ENCODE measurements around the gene CPT2. TPM values are rescaled to one million over a fixed set of nuclear protein-coding genes. Genes with fewer than 3 reads are reported as not detected.
A peak's percentile ranks its signal among the peaks of the same experiment; 100 is the strongest.

The CPT2 gene
- 12.1 and 23.5 TPM in 2 replicates for total RNA-seq (2014; rRNA removed; shearing (Covaris generic))

DNA sequence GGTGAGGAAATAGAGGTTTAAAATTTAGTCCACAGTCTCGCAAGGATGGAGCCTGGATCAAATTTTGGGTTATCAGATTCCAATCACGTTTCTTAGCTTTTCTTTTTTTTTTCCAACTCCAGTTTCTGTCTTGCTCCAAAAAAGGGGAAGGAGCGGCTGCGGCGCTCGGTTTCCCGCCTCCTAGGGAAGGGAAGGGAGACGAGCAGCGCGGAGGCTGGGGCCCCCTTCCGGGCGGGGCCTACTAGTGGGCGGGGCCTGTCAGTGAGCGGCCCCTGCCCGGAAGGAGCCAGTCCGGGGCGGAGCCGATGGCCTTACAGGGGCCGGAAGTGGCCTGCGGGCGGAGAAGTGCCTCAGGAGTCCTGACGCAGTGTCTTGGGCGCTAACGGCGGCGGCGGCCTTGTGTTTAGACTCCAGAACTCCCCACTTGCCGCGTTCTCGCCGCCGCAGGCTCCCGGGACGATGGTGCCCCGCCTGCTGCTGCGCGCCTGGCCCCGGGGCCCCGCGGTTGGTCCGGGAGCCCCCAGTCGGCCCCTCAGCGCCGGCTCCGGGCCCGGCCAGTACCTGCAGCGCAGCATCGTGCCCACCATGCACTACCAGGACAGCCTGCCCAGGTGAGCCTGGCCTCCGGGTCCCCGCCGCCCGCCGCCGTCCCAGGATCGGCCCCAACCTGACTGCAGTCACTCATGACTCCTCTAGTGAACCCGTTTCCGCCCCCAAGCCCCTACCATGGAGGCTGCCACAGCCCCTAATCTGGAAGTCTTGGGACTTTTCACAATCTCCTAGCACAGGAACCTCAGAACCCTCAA lies at the start of gene CPT2:
TSS of gene CPT2 (plus strand) at position 340 of the 806 bp plus-strand sequence. CDS start at position 460, 120 bp downstream.
- peaks cover 10% of the 10 kb centered on the region for H3K4me1 ChIP-seq (replicated peaks)
- H3K9me3 ChIP-seq (replicated peaks), result no peaks in the 10 kb centered on the region; the same call in 1 of the 2 replicates
- H3K27me3 ChIP-seq (replicated peaks), result no peaks in the 10 kb centered on the region
- H3K27ac ChIP-seq, result peak within 1 kb of the TSS; percentile 96
- peaks cover 17% of the 10 kb centered on the region for H3K36me3 ChIP-seq
- H3K4me3 ChIP-seq, result peak within 1 kb of the TSS; percentile 94
- peak; percentile 93 to 95 for DNase-seq (ENCODE audit: low read depth in 1 of 2, low spot score in 2 of 2)

DNA sequence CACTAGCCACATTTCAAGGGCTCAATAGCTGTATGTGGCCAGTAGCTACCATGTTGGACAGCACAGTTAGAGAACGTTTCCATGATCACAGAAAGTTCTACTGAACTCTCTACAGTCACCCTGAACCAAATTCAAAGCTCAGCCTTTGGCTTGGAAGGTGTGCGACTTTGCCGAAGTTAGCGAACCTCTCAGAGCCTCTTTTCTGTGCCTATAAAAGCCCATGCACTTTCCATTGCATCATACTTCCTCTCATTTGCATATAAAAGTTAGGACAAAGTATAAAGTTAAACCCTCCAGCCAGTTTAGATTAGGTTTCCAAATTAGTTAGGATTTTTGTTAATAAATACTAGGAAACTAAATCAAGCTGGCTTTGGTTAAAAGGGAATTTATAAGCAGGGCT lies 49.5 kb upstream of the CPT2 start:
- H3K9me3 ChIP-seq (replicated peaks), result no peaks in the 10 kb centered on the region
- H3K27ac ChIP-seq, result peak overlapping the region; percentile 99
- no peak for DNase-seq (ENCODE audit: low read depth in 1 of 2, low spot score in 2 of 2)
- H3K36me3 ChIP-seq, result no peaks in the 10 kb centered on the region
- no peaks in the 10 kb centered on the region for H3K27me3 ChIP-seq (replicated peaks)
- peaks cover 47% of the 10 kb centered on the region for H3K4me1 ChIP-seq (replicated peaks)
- H3K4me3 ChIP-seq, result no peak overlapping the region

DNA sequence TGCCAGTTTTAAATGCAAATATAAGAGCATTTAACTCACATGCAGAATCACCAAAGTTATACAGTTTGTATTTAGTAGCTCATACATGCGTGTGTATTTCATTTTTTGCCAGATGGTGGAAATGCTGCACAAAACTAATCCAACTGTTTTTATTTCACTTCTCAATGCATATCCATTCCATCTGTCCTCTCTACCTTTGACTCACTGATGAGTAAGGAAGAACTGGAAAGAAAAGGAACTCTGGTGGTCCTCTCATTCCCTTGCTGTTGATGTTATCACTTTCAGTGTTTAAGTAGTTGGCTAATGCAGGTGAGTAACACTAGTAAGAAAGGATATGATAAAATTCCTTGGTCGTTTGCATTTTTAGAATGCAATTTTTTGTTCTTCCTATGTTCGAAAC lies 48.5 kb upstream of the CPT2 start:
- DNase-seq (ENCODE audit: low read depth in 1 of 2, low spot score in 2 of 2), result peak in 1 of 2 experiments; percentile 75
- Histone ChIP-seq H3K36me3 (no peaks in the 10 kb centered on the region), H3K9me3 (replicated peaks) (no peaks in the 10 kb centered on the region), H3K4me1 (replicated peaks) (peaks cover 47% of the 10 kb centered on the region), H3K27me3 (replicated peaks) (no peaks in the 10 kb centered on the region), H3K4me3 (no peak overlapping the region), H3K27ac (peak overlapping the region; percentile 99)

- Histone ChIP-seq H3K4me3 (no peak overlapping the region), H3K36me3 (no peaks in the 10 kb centered on the region), H3K9me3 (replicated peaks) (no peaks in the 10 kb centered on the region), H3K27ac (no peak overlapping the region), H3K4me1 (replicated peaks) (peaks cover 5% of the 10 kb centered on the region), H3K27me3 (replicated peaks) (no peaks in the 10 kb centered on the region)
- DNase-seq (ENCODE audit: low read depth in 1 of 2, low spot score in 2 of 2), result no peak
Observed at GRCh38 chr1:53153752-53154151, 42.9 kb upstream of the CPT2 start.

DNA sequence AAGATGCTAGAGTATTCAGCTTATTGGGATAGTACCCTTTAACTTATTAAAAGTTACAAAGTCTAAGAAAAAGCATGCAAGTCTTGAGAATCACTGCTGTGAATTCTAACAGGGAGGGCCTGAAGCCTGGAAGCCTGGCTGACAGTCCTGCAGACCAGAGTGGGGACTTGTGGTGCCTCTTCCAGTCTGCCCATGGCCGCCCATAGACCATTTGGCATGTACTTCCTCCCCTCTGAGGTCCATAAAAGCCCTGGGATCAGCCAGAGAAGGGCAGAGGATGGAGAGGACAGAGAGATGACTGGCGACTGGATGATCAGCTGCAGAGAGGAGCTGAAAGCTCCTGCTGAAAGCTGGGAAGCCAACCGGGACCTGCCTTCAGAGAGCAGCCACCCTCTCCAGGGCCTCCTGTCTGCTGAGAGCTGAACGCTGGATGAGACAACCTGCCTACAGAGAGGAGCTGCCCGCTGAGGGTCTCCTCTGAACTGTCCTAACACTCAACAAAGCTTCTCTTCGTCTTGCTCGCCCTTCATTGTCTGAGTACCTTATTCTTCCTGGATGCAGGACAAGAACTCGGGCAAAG lies 41.7 kb upstream of the CPT2 start:
- DNase-seq (ENCODE audit: low read depth in 1 of 2, low spot score in 2 of 2), result no peak
- Histone ChIP-seq H3K27ac (no peak overlapping the region), H3K4me3 (no peak overlapping the region), H3K36me3 (no peaks in the 10 kb centered on the region), H3K9me3 (replicated peaks) (no peaks in the 10 kb centered on the region), H3K4me1 (replicated peaks) (no peaks in the 10 kb centered on the region), H3K27me3 (replicated peaks) (no peaks in the 10 kb centered on the region)

GRCh38 chr1:53155534-53155933 lies 41.1 kb upstream of the CPT2 start:
- Histone ChIP-seq H3K27ac (no peak overlapping the region), H3K4me3 (no peak overlapping the region), H3K36me3 (no peaks in the 10 kb centered on the region), H3K4me1 (replicated peaks) (no peaks in the 10 kb centered on the region), H3K27me3 (replicated peaks) (no peaks in the 10 kb centered on the region), H3K9me3 (replicated peaks) (no peaks in the 10 kb centered on the region)
- DNase-seq (ENCODE audit: low read depth in 1 of 2, low spot score in 2 of 2), result no peak

DNA sequence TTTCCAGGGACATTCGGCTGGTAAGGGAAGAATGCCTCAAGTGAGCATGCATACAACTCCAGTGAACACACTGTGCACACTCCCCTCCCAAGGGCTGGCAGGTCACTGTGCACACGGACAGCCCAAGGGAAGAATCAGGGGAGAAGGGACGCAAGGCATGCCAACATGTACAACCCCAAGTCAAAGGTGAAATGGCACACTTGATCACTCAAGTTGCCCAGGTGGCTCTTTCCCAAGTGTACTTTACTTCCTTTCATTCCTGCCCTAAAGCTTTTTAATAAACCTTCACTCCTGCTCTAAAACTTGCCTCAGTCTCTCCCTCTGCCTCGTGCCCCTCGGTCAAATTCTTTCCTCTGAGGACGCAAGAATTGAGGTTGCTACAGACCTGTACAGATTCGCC lies 40.7 kb upstream of the CPT2 start:
- H3K9me3 ChIP-seq (replicated peaks), result no peaks in the 10 kb centered on the region

DNA sequence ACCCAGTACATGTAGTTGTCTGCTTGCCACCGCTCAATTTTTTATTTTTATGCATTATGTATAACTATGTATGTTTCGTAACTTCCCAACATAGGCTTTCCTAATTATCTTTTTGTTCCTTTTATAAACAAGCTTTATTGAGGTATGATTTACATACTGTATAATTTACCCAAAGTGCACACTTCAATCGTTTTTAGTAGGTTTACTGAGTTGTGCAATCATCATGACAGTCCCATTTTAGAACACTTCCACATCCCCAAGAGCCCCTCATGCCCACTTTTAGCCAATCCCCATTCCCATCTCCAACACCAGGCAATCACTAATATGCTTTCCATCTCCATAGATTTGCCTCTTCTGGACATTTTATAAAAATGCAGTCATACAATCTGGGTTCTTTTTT lies 39.8 kb upstream of the CPT2 start:
- Histone ChIP-seq H3K4me3 (no peak overlapping the region), H3K4me1 (replicated peaks) (no peaks in the 10 kb centered on the region), H3K27me3 (replicated peaks) (no peaks in the 10 kb centered on the region), H3K36me3 (no peaks in the 10 kb centered on the region), H3K27ac (no peak overlapping the region), H3K9me3 (replicated peaks) (no peaks in the 10 kb centered on the region)
- DNase-seq (ENCODE audit: low read depth in 1 of 2, low spot score in 2 of 2), result no peak

More for the DNA sequence above, 40.7 kb upstream of the CPT2 start:
- Histone ChIP-seq H3K36me3 (no peaks in the 10 kb centered on the region), H3K27me3 (replicated peaks) (no peaks in the 10 kb centered on the region), H3K27ac (no peak overlapping the region), H3K4me1 (replicated peaks) (no peaks in the 10 kb centered on the region), H3K4me3 (no peak overlapping the region)
- no peak for DNase-seq (ENCODE audit: low read depth in 1 of 2, low spot score in 2 of 2)

DNA sequence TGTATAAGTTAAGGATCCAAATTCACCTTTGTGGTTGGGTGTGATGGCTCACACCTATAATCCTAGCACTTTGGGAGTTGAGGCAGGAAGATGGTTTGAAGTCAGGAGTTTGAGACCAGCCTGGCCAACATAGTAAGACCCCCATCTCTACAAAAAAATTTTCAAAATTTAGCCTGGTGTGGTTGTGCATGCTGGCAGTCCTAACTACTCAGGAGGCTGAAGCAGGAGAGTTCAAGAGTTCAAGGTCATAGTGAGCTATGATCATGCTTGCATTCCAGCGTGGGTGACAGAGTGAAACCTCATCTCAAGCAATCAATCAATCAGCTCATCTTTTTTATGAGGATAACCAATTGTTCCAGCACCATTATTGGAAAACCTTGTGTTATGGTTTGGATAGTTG lies 37.7 kb upstream of the CPT2 start:
- no peaks in the 10 kb centered on the region for H3K9me3 ChIP-seq (replicated peaks)
- DNase-seq (ENCODE audit: low read depth in 1 of 2, low spot score in 2 of 2), result no peak
- no peaks in the 10 kb centered on the region for H3K4me1 ChIP-seq (replicated peaks)
- H3K27ac ChIP-seq, result no peak overlapping the region
- no peaks in the 10 kb centered on the region for H3K36me3 ChIP-seq
- H3K27me3 ChIP-seq (replicated peaks), result no peaks in the 10 kb centered on the region
- H3K4me3 ChIP-seq, result no peak overlapping the region

GRCh38 chr1:53160924-53161378 lies 35.7 kb upstream of the CPT2 start:
- no peaks in the 10 kb centered on the region for H3K27me3 ChIP-seq (replicated peaks)
- no peak for DNase-seq (ENCODE audit: low read depth in 1 of 2, low spot score in 2 of 2)
- no peaks in the 10 kb centered on the region; the same call in 1 of the 2 replicates for H3K9me3 ChIP-seq (replicated peaks)
- no peak overlapping the region for H3K4me3 ChIP-seq
- H3K27ac ChIP-seq, result no peak overlapping the region
- H3K4me1 ChIP-seq (replicated peaks), result no peaks in the 10 kb centered on the region
- no peaks in the 10 kb centered on the region for H3K36me3 ChIP-seq

DNA sequence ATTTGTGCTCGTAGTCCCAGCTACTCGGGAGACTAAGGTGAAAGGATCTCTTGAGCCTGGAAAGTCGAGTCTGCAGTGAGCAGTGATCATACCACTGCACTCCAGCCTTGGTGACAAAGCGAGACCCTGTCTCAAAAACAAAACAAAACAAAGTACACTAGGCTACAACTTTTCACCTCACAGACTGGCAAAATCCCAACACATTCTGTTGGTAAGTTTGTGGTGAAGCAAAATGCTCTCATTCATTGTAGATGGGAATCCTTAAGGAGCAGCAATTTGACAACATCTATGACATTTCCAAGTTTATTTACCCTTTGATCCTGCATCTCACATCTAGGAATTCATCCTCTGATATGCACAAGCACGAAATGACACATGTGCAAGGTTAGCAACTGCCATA lies 34.0 kb upstream of the CPT2 start:
- Histone ChIP-seq H3K9me3 (replicated peaks) (no peaks in the 10 kb centered on the region; the same call in 1 of the 2 replicates), H3K4me3 (no peak overlapping the region), H3K36me3 (no peaks in the 10 kb centered on the region), H3K27ac (no peak overlapping the region), H3K27me3 (replicated peaks) (no peaks in the 10 kb centered on the region), H3K4me1 (replicated peaks) (no peaks in the 10 kb centered on the region)
- no peak for DNase-seq (ENCODE audit: low read depth in 1 of 2, low spot score in 2 of 2)

DNA sequence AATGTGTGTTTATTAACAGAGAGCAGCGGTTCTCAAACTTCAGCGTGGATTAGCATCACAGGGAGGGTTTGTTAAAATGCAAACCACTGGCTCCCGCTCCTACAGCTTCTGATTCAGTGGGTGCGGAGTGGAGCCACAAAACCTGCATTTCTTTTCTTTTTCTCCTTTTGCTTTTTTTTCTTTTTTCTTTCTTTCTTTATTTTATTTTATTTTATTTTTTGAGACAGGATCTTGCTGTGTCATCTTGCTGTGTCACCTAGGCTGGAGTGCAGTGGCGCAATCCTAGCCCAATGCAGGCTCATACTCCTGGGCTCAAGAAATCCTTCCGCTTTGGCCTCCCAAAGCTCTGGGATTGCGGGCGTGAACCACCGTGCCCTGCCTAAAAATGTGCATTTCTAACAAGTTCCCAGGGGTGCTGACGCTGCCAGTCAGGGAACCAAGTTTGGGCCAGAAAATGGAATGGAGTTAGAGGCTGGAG lies 33.3 kb upstream of the CPT2 start:
- Histone ChIP-seq H3K4me1 (replicated peaks) (no peaks in the 10 kb centered on the region), H3K4me3 (no peak overlapping the region), H3K9me3 (replicated peaks) (no peaks in the 10 kb centered on the region; the same call in 1 of the 2 replicates), H3K36me3 (no peaks in the 10 kb centered on the region), H3K27me3 (replicated peaks) (no peaks in the 10 kb centered on the region), H3K27ac (no peak overlapping the region)
- DNase-seq (ENCODE audit: low read depth in 1 of 2, low spot score in 2 of 2), result no peak

GRCh38 chr1:53165408-53165961 lies 31.1 kb upstream of the CPT2 start:
- Histone ChIP-seq H3K27ac (no peak overlapping the region), H3K9me3 (replicated peaks) (no peaks in the 10 kb centered on the region; the same call in 1 of the 2 replicates), H3K36me3 (no peaks in the 10 kb centered on the region), H3K27me3 (replicated peaks) (no peaks in the 10 kb centered on the region), H3K4me3 (no peak overlapping the region), H3K4me1 (replicated peaks) (no peaks in the 10 kb centered on the region)
- no peak for DNase-seq (ENCODE audit: low read depth in 1 of 2, low spot score in 2 of 2)

GRCh38 chr1:53166366-53166765 lies 30.3 kb upstream of the CPT2 start:
- H3K4me1 ChIP-seq (replicated peaks), result no peaks in the 10 kb centered on the region
- H3K36me3 ChIP-seq, result no peaks in the 10 kb centered on the region

More at GRCh38 chr1:53166366-53166765, 30.3 kb upstream of the CPT2 start:
- no peak for DNase-seq (ENCODE audit: low read depth in 1 of 2, low spot score in 2 of 2)
- Histone ChIP-seq H3K27ac (no peak overlapping the region), H3K9me3 (replicated peaks) (no peaks in the 10 kb centered on the region; the same call in 1 of the 2 replicates), H3K4me3 (no peak overlapping the region), H3K27me3 (replicated peaks) (no peaks in the 10 kb centered on the region)

Measured in SJSA1 (cell line).